Stimulated activated CD4-positive, alpha-beta T cell treated with anti-CD3 and anti-CD28 coated beads, Interleukin-15, amount 100 ng/mL, for 1 hour (primary cell): ENCODE data around the gene IGSF8.

Source experiments
- DNase-seq, 2 donors: peaks; one replicate each; pipeline ENCODE4 v3.0.0-alpha.2; 2020; ENCODE audit warnings: low read depth in 1 of 2, low spot score in 1 of 2

The IGSF8 gene

GRCh38 chr1:160104486-160104885 is 6.1 kb upstream of the IGSF8 start:
- DNase-seq = no peak

- DNase-seq = no peak
Measured at GRCh38 chr1:160103658-160104408, 5.4 kb upstream of the IGSF8 start.

GRCh38 chr1:160101717-160102522 is 3.5 kb upstream of the IGSF8 start:
- no peak for DNase-seq

GRCh38 chr1:160101037-160101716 is 2.8 kb upstream of the IGSF8 start:
- peak; percentile 37 to 58 for DNase-seq

- no peak for DNase-seq
Measured at GRCh38 chr1:160099716-160100375, 1.4 kb upstream of the IGSF8 start.

GRCh38 chr1:160098852-160099561 is 588 bp upstream of the IGSF8 start:
- DNase-seq = peak; percentile 98 to 99

GRCh38 chr1:160097151-160097910 is 1.1 kb downstream of the IGSF8 start:
- DNase-seq = no peak

GRCh38 chr1:160096274-160097116 is 1.9 kb downstream of the IGSF8 start:
- no peak for DNase-seq

GRCh38 chr1:160095382-160096105 is 2.9 kb downstream of the IGSF8 start:
- no peak for DNase-seq

GRCh38 chr1:160094806-160095205 is 3.6 kb downstream of the IGSF8 start:
- DNase-seq = no peak

- no peak for DNase-seq
Measured at GRCh38 chr1:160094291-160094625, 4.2 kb downstream of the IGSF8 start.

- DNase-seq = no peak
Measured at GRCh38 chr1:160093624-160094290, 4.7 kb downstream of the IGSF8 start.

GRCh38 chr1:160093069-160093395 is 5.4 kb downstream of the IGSF8 start:
- no peak for DNase-seq

- no peak for DNase-seq
Measured at GRCh38 chr1:160092366-160093068, 5.9 kb downstream of the IGSF8 start.

- DNase-seq = no peak
Measured at GRCh38 chr1:160091666-160092223, 6.7 kb downstream of the IGSF8 start.

- DNase-seq = no peak
Measured at GRCh38 chr1:160090760-160091159, 7.7 kb downstream of the IGSF8 start.

GRCh38 chr1:160089883-160090282 is 8.5 kb downstream of the IGSF8 start:
- no peak for DNase-seq
